IMR-90 (cell line): Measurements from ENCODE around the gene KLHL29.
A peak's percentile ranks its signal among the peaks of the same experiment; 100 is the strongest.

Source experiments
- SMC3 ChIP-seq: fragments of 150-350 bp; IDR thresholded peaks from 2 replicates; pipeline ENCODE4 v1.6.1; 2016; ENCODE audit warnings: low read depth, mild to moderate bottlenecking, antibody characterized with exemption, low read length, moderate library complexity
- USF2 ChIP-seq: fragments of 150-350 bp; IDR thresholded peaks from 2 replicates; pipeline ENCODE4 v1.6.1; 2017; ENCODE audit warnings: mild to moderate bottlenecking, antibody characterized with exemption, low read length, low read depth
- TF ChIP-seq, protein P1 (sequence below): conservative IDR thresholded peaks from 2 replicates; pipeline ENCODE4 v1.5.1; 2012; ENCODE audit warnings: mild to moderate bottlenecking, low read depth, low read length, improper control_type of control experiment

DNA sequence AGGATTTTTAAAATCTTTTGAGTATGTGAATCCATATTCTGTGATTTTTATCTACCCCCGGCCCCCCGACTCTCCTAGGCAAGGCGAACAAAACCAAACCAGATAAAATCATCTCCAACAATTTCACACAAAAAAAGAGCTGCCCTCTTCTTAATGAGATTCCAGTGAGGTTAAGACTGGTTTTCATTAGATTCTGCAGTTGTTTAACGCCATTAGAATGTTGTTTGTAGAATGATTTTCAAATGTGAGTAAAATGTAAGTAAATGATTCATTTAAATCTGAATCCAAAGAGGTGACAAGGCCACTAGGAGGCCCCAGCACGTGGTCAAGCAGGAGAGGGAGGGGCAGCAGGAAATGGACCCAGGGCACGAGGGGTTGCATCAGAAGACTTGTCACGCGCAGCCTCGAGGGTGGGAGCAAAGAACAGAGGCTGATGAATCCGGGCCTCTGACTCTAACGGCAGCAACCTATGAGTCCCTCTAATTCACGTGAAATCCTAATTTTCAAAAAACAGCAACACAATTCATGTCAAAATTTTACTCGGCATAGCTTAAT, 24.3 kb upstream of the KLHL29 start:
- TF ChIP-seq, protein P1, sequence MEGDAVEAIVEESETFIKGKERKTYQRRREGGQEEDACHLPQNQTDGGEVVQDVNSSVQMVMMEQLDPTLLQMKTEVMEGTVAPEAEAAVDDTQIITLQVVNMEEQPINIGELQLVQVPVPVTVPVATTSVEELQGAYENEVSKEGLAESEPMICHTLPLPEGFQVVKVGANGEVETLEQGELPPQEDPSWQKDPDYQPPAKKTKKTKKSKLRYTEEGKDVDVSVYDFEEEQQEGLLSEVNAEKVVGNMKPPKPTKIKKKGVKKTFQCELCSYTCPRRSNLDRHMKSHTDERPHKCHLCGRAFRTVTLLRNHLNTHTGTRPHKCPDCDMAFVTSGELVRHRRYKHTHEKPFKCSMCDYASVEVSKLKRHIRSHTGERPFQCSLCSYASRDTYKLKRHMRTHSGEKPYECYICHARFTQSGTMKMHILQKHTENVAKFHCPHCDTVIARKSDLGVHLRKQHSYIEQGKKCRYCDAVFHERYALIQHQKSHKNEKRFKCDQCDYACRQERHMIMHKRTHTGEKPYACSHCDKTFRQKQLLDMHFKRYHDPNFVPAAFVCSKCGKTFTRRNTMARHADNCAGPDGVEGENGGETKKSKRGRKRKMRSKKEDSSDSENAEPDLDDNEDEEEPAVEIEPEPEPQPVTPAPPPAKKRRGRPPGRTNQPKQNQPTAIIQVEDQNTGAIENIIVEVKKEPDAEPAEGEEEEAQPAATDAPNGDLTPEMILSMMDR: no peak
- TF ChIP-seq SMC3 (no peak), USF2 (peak; percentile 47; the same call in 1 of the 2 replicates)
